Heart left ventricle (tissue), 16 donors: ENCODE data around the gene FOXJ3. TPM values are rescaled to one million over a fixed set of nuclear protein-coding genes. Genes with fewer than 3 reads are reported as not detected.

Source experiments
- ATAC-seq, 4 donors: fragments of 200-7000 bp; cut with Tn5 transposase; one replicate each; pipeline ENCODE4 v1.9.1; 2020 to 2022; ENCODE audit warnings: moderate library complexity in 4 of 4, mild to moderate bottlenecking in 3 of 4, moderate number of reproducible peaks in 1 of 4
- DNase-seq, 5 donors: peaks; one replicate each; pipeline ENCODE4 v3.0.0-alpha.2; 2020
- H3K27ac ChIP-seq, 12 donors: fragments of 200-600 bp; sonication (generic) in 4 of 12; one replicate each; pipeline versions ENCODE4 v1.5.0 to v1.8.0; 2016 to 2022; ENCODE audit warnings: mild to moderate bottlenecking in 2 of 12
- H3K27me3 ChIP-seq, 9 donors: fragments of 200-600 bp; sonication (generic) in 2 of 9; one replicate each; pipeline versions ENCODE4 v1.5.1 to v1.8.0; 2016 to 2022; ENCODE audit warnings: mild to moderate bottlenecking in 3 of 9
- H3K36me3 ChIP-seq, 9 donors: fragments of 200-600 bp; sonication (generic) in 2 of 9; one replicate each; pipeline versions ENCODE4 v1.5.0 to v1.8.0; 2018 to 2022; ENCODE audit warnings: mild to moderate bottlenecking in 2 of 9
- H3K4me1 ChIP-seq, 12 donors: fragments of 200-600 bp; sonication (generic) in 4 of 12; one replicate each; pipeline versions ENCODE4 v1.5.0 to v1.8.0; 2016 to 2022; ENCODE audit warnings: mild to moderate bottlenecking in 3 of 12
- H3K4me3 ChIP-seq, 12 donors: fragments of 200-600 bp; sonication (generic) in 4 of 12; one replicate each; pipeline versions ENCODE4 v1.5.0 to v1.8.0; 2017 to 2022; ENCODE audit warnings: mild to moderate bottlenecking in 9 of 12, moderate library complexity in 4 of 12
- H3K9me3 ChIP-seq, 12 donors: fragments of 200-600 bp; sonication (generic) in 4 of 12; one replicate each; pipeline versions ENCODE4 v1.5.0 to v1.8.0; 2016 to 2022; ENCODE audit warnings: mild to moderate bottlenecking in 1 of 12
- CTCF ChIP-seq, 12 donors: fragments of 200-600 bp; sonication (generic) in 4 of 12; IDR thresholded peaks; one replicate each; pipeline versions ENCODE4 v1.5.0 to v1.8.0; 2018 to 2022; ENCODE audit warnings: antibody characterized with exemption in 12 of 12, mild to moderate bottlenecking in 5 of 12
- POLR2A ChIP-seq, 2 donors: fragments of 450-650 bp; IDR thresholded peaks; one replicate each; pipeline ENCODE4 v1.6.1; 2017; ENCODE audit warnings: antibody characterized with exemption in 2 of 2, mild to moderate bottlenecking in 2 of 2, moderate library complexity in 2 of 2
- WGBS, 4 donors: extraction: QIAGEN DNeasy Blood & Tissue Kit in 2 of 4; methylation state at CpG; one replicate each; pipeline versions ENCODE4 v1.1.5 to v1.1.7; 2013 to 2018; 5-methylcytosine and 5-hydroxymethylcytosine counted together
- intact Hi-C, 10 donors: fragments of 100-400 bp; cut with DNase I; formaldehyde crosslinking; loops; one replicate each; pipeline versions ENCODE4 v1.11.1 to v1.14.2; 2022
- polyA plus RNA-seq, 2 donors: library from polyadenylated mRNA; stranded (reverse); fragments of 200-250 nt; gene quantifications; one replicate each; pipeline ENCODE4 v1.2.3, GENCODE V29; 2013
- total RNA-seq, 9 donors: library from RNA; depleted of rRNA in 2 of 9; stranded (reverse); fragments of >200 nt in 2 of 9; fragmentation: NEBNext Ultra II Directional in 3 of 9; extraction: Animal tissue kit (Norgen Biotek cat#: 25700) in 3 of 9; gene quantifications; one replicate each; pipeline versions ENCODE4 v1.1.0 to v1.2.4, GENCODE V29; 2016 to 2023
- donor health status: ischemic (EF 13 %, LVEDD 7.1; RV severe dilation, severe dysfunction).
- donor health status: healthy with polysubstance abuse.
- donor health status: DM: no; HTN: yes; CAD: no.
- donor health status: DM: no; HTN: no; CAD: no.
- donor health status: ischemic (EF 25% LVEDD 6.9; RV normal size, moderate dysfunction).
- donor health status: ischemic (EF 25% LVEDD 5.7; RV mildly dilated, moderate dysfunction).
- donor health status: healthy.
- donor health status: DM: yes; HTN: yes; CAD: no.
- donor health status: ischemic (EF 35%, LVEDD 5.7; RV mildly dilated, moderate dysfunction).
- donor health status: nonischemic (EF 11% LVEDD 7.7; RV severe dilation, severe dysfunction).
- donor health status: DM: yes; HTN: yes; CAD: no.
- donor health status: PGD.
- donor health status: ischemic (EF 29% LVEDD 5.4; RV normal size, mild dysfunction).
- donor health status: nonischemic (EF 23%, LVEDD 6.1; RV moderate dilation, normal function).

Gene FOXJ3
- total and polyA plus RNA-seq, 11 donors, result 10.8 to 48.8 (median 36.4) TPM

GRCh38 chr1:42154685-42155084, 180.3 kb downstream of the FOXJ3 start:
- no peak for TF ChIP-seq CTCF (IDR thresholded peaks at IDR 0.05)
- TF ChIP-seq POLR2A (IDR thresholded peaks at IDR 0.05), result no peak
- intact Hi-C loops, result no loop called here
- H3K36me3 ChIP-seq, result no peaks in the 10 kb centered on the region
- H3K4me3 ChIP-seq, result no peak overlapping the region
- no peak for ATAC-seq
- WGBS, 4 donors, result 87 to 90% (median 88%) methylated on average over 11 to 13 of the region's 13 CpGs
- no peak for DNase-seq
- H3K27me3 ChIP-seq, result no peaks in the 10 kb centered on the region
- H3K9me3 ChIP-seq, result peaks cover 0 to under 1% (median 0%) of the 10 kb centered on the region in 12 donors
- no peak overlapping the region for H3K27ac ChIP-seq
- peaks cover 0 to 11% (median 0%) of the 10 kb centered on the region in 12 donors for H3K4me1 ChIP-seq

- no peak for DNase-seq
- intact Hi-C loops, result no loop called here
- H3K36me3 ChIP-seq, result no peaks in the 10 kb centered on the region
- H3K27ac ChIP-seq, result no peak overlapping the region
- 50 to 81% (median 67%) methylated on average over 3 to 6 of the region's 6 CpGs for WGBS, 4 donors
- no peaks in the 10 kb centered on the region for H3K27me3 ChIP-seq
- no peak overlapping the region for H3K4me3 ChIP-seq
- peaks cover 0 to 11% (median 0%) of the 10 kb centered on the region in 12 donors for H3K4me1 ChIP-seq
- no peak for ATAC-seq
- H3K9me3 ChIP-seq, result no peaks in the 10 kb centered on the region
- TF ChIP-seq POLR2A (IDR thresholded peaks at IDR 0.05) (no peak), CTCF (IDR thresholded peaks at IDR 0.05) (no peak)
These were observed 181.4 kb downstream of the FOXJ3 start for GRCh38 chr1:42153624-42154023.

GRCh38 chr1:42152907-42153600, 182.0 kb downstream of the FOXJ3 start, which contains the start of gene GUCA2B:
Gene GUCA2B (plus strand): TSS chr1:42153410. CDS start chr1:42153451, 41 bp downstream.
- peak within 1 kb of the TSS in 5 of 12 donors; percentile 9 to 34 (median 18) for H3K27ac ChIP-seq
- WGBS, 4 donors, result 82 to 88% (median 86%) methylated on average over 6 to 12 of the region's 12 CpGs
- no peak for ATAC-seq
- H3K36me3 ChIP-seq, result no peaks in the 10 kb centered on the region
- peaks cover 0 to 11% (median 0%) of the 10 kb centered on the region in 12 donors for H3K4me1 ChIP-seq
- TF ChIP-seq POLR2A (IDR thresholded peaks at IDR 0.05) (no peak), CTCF (IDR thresholded peaks at IDR 0.05) (no peak)
- DNase-seq, result peak in 1 of 5 donors; percentile 24
- H3K27me3 ChIP-seq, result no peaks in the 10 kb centered on the region
- no peak within 1 kb of the TSS for H3K4me3 ChIP-seq
- no peaks in the 10 kb centered on the region for H3K9me3 ChIP-seq
- intact Hi-C loops, result no loop called here

- Histone ChIP-seq H3K27ac (peak overlapping the region in 4 of 12 donors; percentile 9 to 34 (median 16)), H3K36me3 (no peaks in the 10 kb centered on the region), H3K27me3 (peaks cover 0 to 3% (median 0%) of the 10 kb centered on the region in 9 donors), H3K4me1 (peaks cover 0 to 11% (median 0%) of the 10 kb centered on the region in 12 donors), H3K4me3 (no peak overlapping the region), H3K9me3 (no peaks in the 10 kb centered on the region)
- TF ChIP-seq CTCF (IDR thresholded peaks at IDR 0.05), result no peak
- no peak for TF ChIP-seq POLR2A (IDR thresholded peaks at IDR 0.05)
- 42 to 65% (median 50%) methylated on average over 3 of the region's 3 CpGs for WGBS, 4 donors
- intact Hi-C loops, result no loop called here
- DNase-seq, result peak in 4 of 5 donors; percentile 43 to 74 (median 57)
- ATAC-seq, result peak; percentile 87 to 95 (median 92)
These were observed 182.9 kb downstream of the FOXJ3 start for GRCh38 chr1:42152119-42152518.
